ENCODE data around the gene ASIC4.

The ASIC4 gene

GRCh38 chr2:219492575-219492974 lies 21.7 kb upstream of the ASIC4 start:
- TF ChIP-seq CTCF (IDR thresholded peaks at IDR 0.05; ENCODE audit: low read depth, low read length, missing control alignments) = no peak
- no peak for DNase-seq (ENCODE audit: extremely low read depth, low read depth)
- H3K4me3 ChIP-seq (replicated peaks; ENCODE audit: low read depth, low read length) = no peak overlapping the region

- no peak for DNase-seq (ENCODE audit: extremely low read depth, low read depth)
- H3K4me3 ChIP-seq (replicated peaks; ENCODE audit: low read depth, low read length) = no peak overlapping the region
Measured at GRCh38 chr2:219493086-219493485, 21.2 kb upstream of the ASIC4 start.

GRCh38 chr2:219494952-219495530 lies 19.2 kb upstream of the ASIC4 start:
- TF ChIP-seq CTCF (IDR thresholded peaks at IDR 0.05; ENCODE audit: low read depth, low read length, missing control alignments) = no peak
- no peak overlapping the region for H3K4me3 ChIP-seq (replicated peaks; ENCODE audit: low read depth, low read length)
- no peak for DNase-seq (ENCODE audit: extremely low read depth, low read depth)

More at GRCh38 chr2:219493086-219493485, 21.2 kb upstream of the ASIC4 start:
- TF ChIP-seq CTCF (IDR thresholded peaks at IDR 0.05; ENCODE audit: low read depth, low read length, missing control alignments) = no peak

- TF ChIP-seq CTCF (IDR thresholded peaks at IDR 0.05; ENCODE audit: low read depth, low read length, missing control alignments) = peak; percentile 78
- no peak for DNase-seq (ENCODE audit: extremely low read depth, low read depth)
- no peak overlapping the region for H3K4me3 ChIP-seq (replicated peaks; ENCODE audit: low read depth, low read length)
Measured at GRCh38 chr2:219495531-219496122, 18.7 kb upstream of the ASIC4 start.

- no peak for DNase-seq (ENCODE audit: extremely low read depth, low read depth)
- no peak for TF ChIP-seq CTCF (IDR thresholded peaks at IDR 0.05; ENCODE audit: low read depth, low read length, missing control alignments)
Measured at GRCh38 chr2:219496247-219496824, 17.9 kb upstream of the ASIC4 start.

GRCh38 chr2:219496825-219497494 lies 17.3 kb upstream of the ASIC4 start:
- no peak overlapping the region for H3K4me3 ChIP-seq (replicated peaks; ENCODE audit: low read depth, low read length)
- no peak for TF ChIP-seq CTCF (IDR thresholded peaks at IDR 0.05; ENCODE audit: low read depth, low read length, missing control alignments)

More at GRCh38 chr2:219496247-219496824, 17.9 kb upstream of the ASIC4 start:
- no peak overlapping the region for H3K4me3 ChIP-seq (replicated peaks; ENCODE audit: low read depth, low read length)

More at GRCh38 chr2:219496825-219497494, 17.3 kb upstream of the ASIC4 start:
- no peak for DNase-seq (ENCODE audit: extremely low read depth, low read depth)

Measured in HFF-Myc (cell line).